Endothelial cell (in vitro differentiated cells): ENCODE measurements around the gene VSIG10. TPM values are rescaled to one million over a fixed set of nuclear protein-coding genes. Genes with fewer than 3 reads are reported as not detected.

ENCODE experiments used
- DNase-seq: peaks from one replicate; pipeline ENCODE4 v3.0.0; 2021; ENCODE audit warnings: low spot score
- H3K27ac Mint-ChIP-seq: one replicate; pipeline ENCODE4 v1.8.0; 2021; ENCODE audit warnings: mixed read lengths, inconsistent platforms; ENCODE audit not compliant: unreplicated experiment
- H3K27me3 Mint-ChIP-seq: one replicate; pipeline ENCODE4 v1.8.0; 2021; ENCODE audit warnings: mild to moderate bottlenecking, moderate library complexity, mixed read lengths, inconsistent platforms; ENCODE audit not compliant: unreplicated experiment
- H3K36me3 Mint-ChIP-seq: one replicate; pipeline ENCODE4 v1.8.0; 2021; ENCODE audit warnings: mild to moderate bottlenecking, low read depth, mixed read lengths, inconsistent platforms; ENCODE audit not compliant: unreplicated experiment
- H3K4me1 Mint-ChIP-seq: one replicate; pipeline ENCODE4 v1.8.0; 2021; ENCODE audit warnings: mild to moderate bottlenecking, mixed read lengths, inconsistent platforms; ENCODE audit not compliant: unreplicated experiment
- H3K4me3 Mint-ChIP-seq: one replicate; pipeline ENCODE4 v1.8.0; 2021; ENCODE audit warnings: mild to moderate bottlenecking, mixed read lengths, inconsistent platforms; ENCODE audit not compliant: unreplicated experiment
- H3K9me3 Mint-ChIP-seq: one replicate; pipeline ENCODE4 v1.8.0; 2021; ENCODE audit warnings: mixed read lengths, inconsistent platforms; ENCODE audit not compliant: unreplicated experiment
- CTCF ChIP-seq: fragments of 200-600 bp; sonication (generic); IDR thresholded peaks from one replicate; pipeline ENCODE4 v1.5.0; 2021; ENCODE audit warnings: antibody characterized with exemption; ENCODE audit not compliant: unreplicated experiment
- total RNA-seq: library from RNA; stranded (reverse); fragmentation: NEBNext Ultra II Directional; extraction: Animal tissue kit (Norgen Biotek cat#: 25700); gene quantifications from one replicate; pipeline ENCODE4 v1.2.1, GENCODE V29; 2021; ENCODE audit not compliant: unreplicated experiment

The VSIG10 gene
- total RNA-seq, 1 donor from 2014 or later: 65.0 TPM

GRCh38 chr12:118052324-118053070, 51.3 kb downstream of the VSIG10 start:
- no peak overlapping the region for H3K27ac Mint-ChIP-seq
- DNase-seq: no peak
- H3K27me3 Mint-ChIP-seq: no peaks in the 10 kb centered on the region
- peaks cover 20% of the 10 kb centered on the region for H3K36me3 Mint-ChIP-seq
- peaks cover 11% of the 10 kb centered on the region for H3K4me1 Mint-ChIP-seq
- TF ChIP-seq CTCF: no peak
- no peak overlapping the region for H3K4me3 Mint-ChIP-seq
- no peaks in the 10 kb centered on the region for H3K9me3 Mint-ChIP-seq

DNA sequence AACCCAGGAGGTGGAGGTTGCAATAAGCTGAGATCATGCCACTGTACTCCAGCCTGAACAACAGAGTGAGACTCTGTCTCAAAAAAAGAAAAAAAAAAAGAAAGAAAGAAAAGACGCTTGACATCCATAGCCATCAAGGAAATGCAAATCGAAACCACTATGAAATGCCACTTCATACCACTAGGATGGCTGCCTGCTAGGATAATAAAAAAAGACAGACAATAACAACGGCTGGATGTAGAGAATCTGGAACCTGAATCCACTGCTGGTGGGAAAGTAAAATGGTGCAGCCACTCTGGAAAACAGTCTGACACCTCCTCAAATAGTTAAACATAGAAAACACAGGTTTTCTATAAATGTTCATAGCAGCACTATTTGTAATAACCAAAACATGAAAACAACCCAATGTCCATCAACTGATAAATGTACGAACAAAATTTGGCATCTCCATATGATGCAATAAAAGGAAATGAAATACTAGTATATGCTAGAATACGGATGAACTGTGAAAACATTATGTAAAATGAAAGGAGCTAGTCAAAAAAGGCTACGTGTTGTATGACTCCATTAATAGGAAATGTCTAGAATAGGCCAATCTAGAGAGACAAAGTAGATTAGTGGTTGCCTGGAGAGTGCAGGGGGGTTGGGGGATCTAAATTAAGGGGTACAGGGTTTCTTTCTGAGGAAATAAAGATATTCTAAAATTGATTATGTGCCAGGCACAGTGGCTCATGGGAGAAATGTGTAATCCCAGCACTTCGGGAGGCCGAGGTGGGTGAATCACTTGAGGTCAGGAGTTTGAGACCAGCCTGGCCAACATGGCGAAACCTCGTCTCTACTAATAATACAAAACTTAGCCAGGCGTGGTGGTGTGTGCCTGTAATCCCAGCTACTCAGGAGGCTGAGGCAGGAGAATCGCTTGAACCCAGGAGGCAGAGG, 52.6 kb downstream of the VSIG10 start:
- H3K4me3 Mint-ChIP-seq: peak overlapping the region; percentile 66
- DNase-seq: no peak
- H3K27ac Mint-ChIP-seq: no peak overlapping the region
- TF ChIP-seq CTCF: peak; percentile 46
- peaks cover 9% of the 10 kb centered on the region for H3K4me1 Mint-ChIP-seq
- H3K36me3 Mint-ChIP-seq: peaks cover 23% of the 10 kb centered on the region
- H3K9me3 Mint-ChIP-seq: no peaks in the 10 kb centered on the region
- no peaks in the 10 kb centered on the region for H3K27me3 Mint-ChIP-seq

- Mint-ChIP-seq H3K4me3 (no peak overlapping the region), H3K9me3 (no peaks in the 10 kb centered on the region), H3K36me3 (peaks cover 44% of the 10 kb centered on the region), H3K27ac (no peak overlapping the region), H3K4me1 (no peaks in the 10 kb centered on the region), H3K27me3 (peaks cover 5% of the 10 kb centered on the region)
- DNase-seq: no peak
- TF ChIP-seq CTCF: no peak
These were observed 57.4 kb downstream of the VSIG10 start for GRCh38 chr12:118046430-118046829.

GRCh38 chr12:118044577-118044976, 59.2 kb downstream of the VSIG10 start:
- Mint-ChIP-seq H3K9me3 (no peaks in the 10 kb centered on the region), H3K27ac (no peak overlapping the region), H3K4me1 (no peaks in the 10 kb centered on the region), H3K36me3 (peaks cover 40% of the 10 kb centered on the region), H3K27me3 (peaks cover 7% of the 10 kb centered on the region), H3K4me3 (no peak overlapping the region)
- DNase-seq: no peak
- no peak for TF ChIP-seq CTCF

DNA sequence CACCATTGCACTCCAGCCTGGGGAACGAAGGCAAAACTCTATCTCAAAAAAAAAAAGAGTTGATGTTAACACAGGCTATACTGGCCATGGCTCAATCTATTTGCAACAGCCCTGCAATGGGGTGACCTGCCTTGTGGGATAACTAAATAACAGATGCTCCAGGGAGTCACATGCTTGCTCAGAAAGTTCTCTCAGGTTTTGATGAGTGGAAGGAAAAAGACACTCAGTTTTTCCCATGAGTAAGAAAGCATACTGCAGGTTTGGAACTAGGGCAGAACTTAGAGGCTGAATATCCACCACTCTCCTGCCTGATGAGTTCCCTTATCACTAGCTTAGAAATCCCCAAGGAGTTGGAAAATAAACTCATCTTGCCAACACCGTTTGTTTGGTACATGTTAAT, 59.7 kb downstream of the VSIG10 start:
- Mint-ChIP-seq H3K27me3 (peaks cover 7% of the 10 kb centered on the region), H3K9me3 (no peaks in the 10 kb centered on the region), H3K27ac (no peak overlapping the region), H3K36me3 (peaks cover 42% of the 10 kb centered on the region), H3K4me1 (no peaks in the 10 kb centered on the region), H3K4me3 (no peak overlapping the region)
- DNase-seq: no peak
- no peak for TF ChIP-seq CTCF
